ENCODE measurements around the gene MYLK2.

MYLK2 gene

GRCh38 chr20:31839782-31840487 lies 20.8 kb downstream of the MYLK2 start:
- no peak overlapping the region for H3K9ac ChIP-seq (ENCODE audit: low read depth, low read length)
- no peaks in the 10 kb centered on the region for H3K36me3 ChIP-seq (ENCODE audit: insufficient read depth, low read length)
- H3K4me3 ChIP-seq (ENCODE audit: low read length): no peak overlapping the region
- peaks cover 2% of the 10 kb centered on the region for H3K27me3 ChIP-seq (ENCODE audit: control insufficient read depth, insufficient read depth, low read length)
- H3K4me2 ChIP-seq (ENCODE audit: low read length): no peak overlapping the region
- H3K4me1 ChIP-seq (ENCODE audit: control insufficient read depth, insufficient read depth, low read length): peaks cover 52% of the 10 kb centered on the region
- no peaks in the 10 kb centered on the region for H3K9me3 ChIP-seq (replicated peaks; ENCODE audit: low read length)

- H3K4me2 ChIP-seq (ENCODE audit: low read length): no peak overlapping the region
- no peaks in the 10 kb centered on the region for H3K9me3 ChIP-seq (replicated peaks; ENCODE audit: low read length)
- no peaks in the 10 kb centered on the region for H3K36me3 ChIP-seq (ENCODE audit: insufficient read depth, low read length)
- peaks cover 52% of the 10 kb centered on the region for H3K4me1 ChIP-seq (ENCODE audit: control insufficient read depth, insufficient read depth, low read length)
- peaks cover 2% of the 10 kb centered on the region for H3K27me3 ChIP-seq (ENCODE audit: control insufficient read depth, insufficient read depth, low read length)
- no peak overlapping the region for H3K9ac ChIP-seq (ENCODE audit: low read depth, low read length)
- no peak overlapping the region for H3K4me3 ChIP-seq (ENCODE audit: low read length)
These were observed 22.0 kb downstream of the MYLK2 start for GRCh38 chr20:31840906-31841816.

- H3K4me3 ChIP-seq (ENCODE audit: low read length): no peak overlapping the region
- peak overlapping the region; percentile 35 for H3K4me2 ChIP-seq (ENCODE audit: low read length)
- H3K4me1 ChIP-seq (ENCODE audit: control insufficient read depth, insufficient read depth, low read length): peaks cover 45% of the 10 kb centered on the region
- no peaks in the 10 kb centered on the region for H3K9me3 ChIP-seq (replicated peaks; ENCODE audit: low read length)
- peaks cover 2% of the 10 kb centered on the region for H3K27me3 ChIP-seq (ENCODE audit: control insufficient read depth, insufficient read depth, low read length)
- H3K9ac ChIP-seq (ENCODE audit: low read depth, low read length): peak overlapping the region; percentile 21
- no peaks in the 10 kb centered on the region for H3K36me3 ChIP-seq (ENCODE audit: insufficient read depth, low read length)
These were observed 22.8 kb downstream of the MYLK2 start for GRCh38 chr20:31841928-31842327.

GRCh38 chr20:31842471-31843157 lies 23.5 kb downstream of the MYLK2 start:
- Histone ChIP-seq H3K27me3 (ENCODE audit: control insufficient read depth, insufficient read depth, low read length) (peaks cover 7% of the 10 kb centered on the region), H3K9ac (ENCODE audit: low read depth, low read length) (peak overlapping the region; percentile 21), H3K36me3 (ENCODE audit: insufficient read depth, low read length) (no peaks in the 10 kb centered on the region), H3K4me1 (ENCODE audit: control insufficient read depth, insufficient read depth, low read length) (peaks cover 38% of the 10 kb centered on the region), H3K9me3 (replicated peaks; ENCODE audit: low read length) (no peaks in the 10 kb centered on the region), H3K4me2 (ENCODE audit: low read length) (peak overlapping the region; percentile 35), H3K4me3 (ENCODE audit: low read length) (no peak overlapping the region)

- no peaks in the 10 kb centered on the region for H3K36me3 ChIP-seq (ENCODE audit: insufficient read depth, low read length)
- H3K4me1 ChIP-seq (ENCODE audit: control insufficient read depth, insufficient read depth, low read length): peaks cover 31% of the 10 kb centered on the region
- H3K4me3 ChIP-seq (ENCODE audit: low read length): no peak overlapping the region
- no peak overlapping the region for H3K9ac ChIP-seq (ENCODE audit: low read depth, low read length)
- peak overlapping the region; percentile 35 for H3K4me2 ChIP-seq (ENCODE audit: low read length)
- H3K9me3 ChIP-seq (replicated peaks; ENCODE audit: low read length): no peaks in the 10 kb centered on the region
- H3K27me3 ChIP-seq (ENCODE audit: control insufficient read depth, insufficient read depth, low read length): peaks cover 13% of the 10 kb centered on the region
These were observed 24.1 kb downstream of the MYLK2 start for GRCh38 chr20:31843288-31843687.

- no peak overlapping the region for H3K4me3 ChIP-seq (ENCODE audit: low read length)
- no peaks in the 10 kb centered on the region for H3K36me3 ChIP-seq (ENCODE audit: insufficient read depth, low read length)
- peaks cover 17% of the 10 kb centered on the region for H3K27me3 ChIP-seq (ENCODE audit: control insufficient read depth, insufficient read depth, low read length)
- peaks cover 31% of the 10 kb centered on the region for H3K4me1 ChIP-seq (ENCODE audit: control insufficient read depth, insufficient read depth, low read length)
- H3K4me2 ChIP-seq (ENCODE audit: low read length): no peak overlapping the region
- H3K9me3 ChIP-seq (replicated peaks; ENCODE audit: low read length): no peaks in the 10 kb centered on the region
- H3K9ac ChIP-seq (ENCODE audit: low read depth, low read length): no peak overlapping the region
These were observed 24.7 kb downstream of the MYLK2 start for GRCh38 chr20:31843881-31844280.

- Histone ChIP-seq H3K4me2 (ENCODE audit: low read length) (no peak overlapping the region), H3K4me3 (ENCODE audit: low read length) (no peak overlapping the region), H3K4me1 (ENCODE audit: control insufficient read depth, insufficient read depth, low read length) (peaks cover 31% of the 10 kb centered on the region), H3K9ac (ENCODE audit: low read depth, low read length) (no peak overlapping the region), H3K36me3 (ENCODE audit: insufficient read depth, low read length) (no peaks in the 10 kb centered on the region), H3K9me3 (replicated peaks; ENCODE audit: low read length) (no peaks in the 10 kb centered on the region), H3K27me3 (ENCODE audit: control insufficient read depth, insufficient read depth, low read length) (peaks cover 26% of the 10 kb centered on the region)
These were observed 25.7 kb downstream of the MYLK2 start for GRCh38 chr20:31844737-31845299.

GRCh38 chr20:31845300-31845863 lies 26.2 kb downstream of the MYLK2 start, which contains the start of gene FOXS1:
FOXS1 (minus strand) TSS chr20:31845604; CDS start chr20:31845542, 62 bp downstream.
- no peak within 1 kb of the TSS for H3K4me3 ChIP-seq (ENCODE audit: low read length)
- H3K4me1 ChIP-seq (ENCODE audit: control insufficient read depth, insufficient read depth, low read length): peaks cover 31% of the 10 kb centered on the region
- peaks cover 32% of the 10 kb centered on the region for H3K27me3 ChIP-seq (ENCODE audit: control insufficient read depth, insufficient read depth, low read length)
- no peaks in the 10 kb centered on the region for H3K36me3 ChIP-seq (ENCODE audit: insufficient read depth, low read length)
- H3K9ac ChIP-seq (ENCODE audit: low read depth, low read length): no peak within 1 kb of the TSS
- H3K4me2 ChIP-seq (ENCODE audit: low read length): no peak within 1 kb of the TSS
- no peaks in the 10 kb centered on the region for H3K9me3 ChIP-seq (replicated peaks; ENCODE audit: low read length)

GRCh38 chr20:31846793-31847138 lies 27.6 kb downstream of the MYLK2 start:
- peaks cover 28% of the 10 kb centered on the region for H3K4me1 ChIP-seq (ENCODE audit: control insufficient read depth, insufficient read depth, low read length)
- no peaks in the 10 kb centered on the region for H3K36me3 ChIP-seq (ENCODE audit: insufficient read depth, low read length)
- no peaks in the 10 kb centered on the region for H3K9me3 ChIP-seq (replicated peaks; ENCODE audit: low read length)
- H3K27me3 ChIP-seq (ENCODE audit: control insufficient read depth, insufficient read depth, low read length): peaks cover 45% of the 10 kb centered on the region
- H3K4me2 ChIP-seq (ENCODE audit: low read length): no peak overlapping the region
- no peak overlapping the region for H3K4me3 ChIP-seq (ENCODE audit: low read length)
- no peak overlapping the region for H3K9ac ChIP-seq (ENCODE audit: low read depth, low read length)

- Histone ChIP-seq H3K4me2 (ENCODE audit: low read length) (no peak overlapping the region), H3K4me1 (ENCODE audit: control insufficient read depth, insufficient read depth, low read length) (peaks cover 12% of the 10 kb centered on the region), H3K9me3 (replicated peaks; ENCODE audit: low read length) (no peaks in the 10 kb centered on the region), H3K9ac (ENCODE audit: low read depth, low read length) (no peak overlapping the region), H3K27me3 (ENCODE audit: control insufficient read depth, insufficient read depth, low read length) (peaks cover 46% of the 10 kb centered on the region), H3K36me3 (ENCODE audit: insufficient read depth, low read length) (no peaks in the 10 kb centered on the region), H3K4me3 (ENCODE audit: low read length) (no peak overlapping the region)
These were observed 29.2 kb downstream of the MYLK2 start for GRCh38 chr20:31848088-31848999.

Measured in skeletal muscle satellite cell (primary cell).